Karpas-422 (cell line): ENCODE results near the gene FASTK. TPM values are rescaled to one million over a fixed set of nuclear protein-coding genes. Genes with fewer than 3 reads are reported as not detected.
"Not testable (repeated sequence)": the region's sequence is repeated elsewhere in the genome, so short reads cannot be mapped to it uniquely, and the experiment has no call there.

Source experiments
- DNase-seq: peaks from one replicate; pipeline ENCODE4 v3.0.0-alpha.2; 2015
- H2AFZ ChIP-seq: fragments of 200-600 bp; sonication (generic); 2 replicates; pipeline ENCODE4 v1.6.1; 2014; ENCODE audit warnings: antibody characterized with exemption, low read length, mixed read lengths
- H3K27ac ChIP-seq: fragments of 200-600 bp; sonication (generic); 2 replicates; pipeline ENCODE4 v1.5.1; 2014; ENCODE audit warnings: mild to moderate bottlenecking, low read length, moderate library complexity
- H3K27me3 ChIP-seq: fragments of 200-600 bp; sonication (generic); 2 replicates; pipeline ENCODE4 v1.6.1; 2014; ENCODE audit warnings: low read length, mixed read lengths
- H3K36me3 ChIP-seq: fragments of 200-600 bp; sonication (generic); 2 replicates; pipeline ENCODE4 v1.6.1; 2014; ENCODE audit warnings: low read length, mixed read lengths; ENCODE audit not compliant: insufficient read depth
- H3K4me1 ChIP-seq: fragments of 200-600 bp; sonication (generic); 2 replicates; pipeline ENCODE4 v1.6.1; 2014; ENCODE audit warnings: mild to moderate bottlenecking, low read length, mixed read lengths
- H3K4me2 ChIP-seq: fragments of 200-600 bp; sonication (generic); 2 replicates; pipeline ENCODE4 v1.6.1; 2014; ENCODE audit warnings: low read length, low read depth, mild to moderate bottlenecking; ENCODE audit not compliant: poor library complexity, severe bottlenecking
- H3K4me3 ChIP-seq: fragments of 200-600 bp; sonication (generic); 2 replicates; pipeline ENCODE4 v1.5.1; 2014; ENCODE audit warnings: mild to moderate bottlenecking, antibody characterized with exemption, low read length, mixed read lengths
- H3K79me2 ChIP-seq: fragments of 200-600 bp; sonication (generic); 2 replicates; pipeline ENCODE4 v1.6.1; 2014; ENCODE audit warnings: mild to moderate bottlenecking, low read length, mixed read lengths
- H3K9ac ChIP-seq: fragments of 200-600 bp; sonication (generic); 2 replicates; pipeline ENCODE4 v1.6.0; 2014; ENCODE audit warnings: low read length
- H3K9me2 ChIP-seq: fragments of 200-600 bp; sonication (generic), shearing (Covaris generic); replicated peaks from 2 replicates; pipeline ENCODE4 v1.6.0; 2014; ENCODE audit warnings: mild to moderate bottlenecking, low read length, moderate library complexity; ENCODE audit not compliant: insufficient read depth
- H3K9me3 ChIP-seq: fragments of 300-700, 200-600 bp; sonication (generic); 2 replicates; pipeline ENCODE4 v1.6.1; 2014; ENCODE audit warnings: low read length, mixed read lengths
- H4K20me1 ChIP-seq: fragments of 200-600 bp; sonication (generic); 2 replicates; pipeline ENCODE4 v1.6.1; 2014; ENCODE audit warnings: mild to moderate bottlenecking, antibody characterized with exemption, low read length, low read depth; ENCODE audit not compliant: insufficient read depth
- total RNA-seq: library from RNA; depleted of rRNA; stranded (reverse); fragments of >200 nt; shearing (Covaris generic); gene quantifications from 2 replicates; pipeline ENCODE4 v1.2.3, GENCODE V29; 2014; ENCODE audit warnings: low replicate concordance

FASTK gene
- total RNA-seq, 1 experiment from 2014 or later: 48.8 TPM

- H3K9ac ChIP-seq: no peak overlapping the region
- no peaks in the 10 kb centered on the region for H4K20me1 ChIP-seq
- no peak overlapping the region for H3K4me3 ChIP-seq
- H3K9me3 ChIP-seq: no peaks in the 10 kb centered on the region
- no peak overlapping the region for H3K27ac ChIP-seq
- no peak for DNase-seq
- H3K36me3 ChIP-seq: no peaks in the 10 kb centered on the region
- no peak overlapping the region for H2AFZ ChIP-seq
- no peak overlapping the region for H3K4me2 ChIP-seq
- no peaks in the 10 kb centered on the region for H3K4me1 ChIP-seq
- no peaks in the 10 kb centered on the region for H3K9me2 ChIP-seq
- no peaks in the 10 kb centered on the region for H3K79me2 ChIP-seq
- no peaks in the 10 kb centered on the region for H3K27me3 ChIP-seq
Observed at GRCh38 chr7:151048911-151049463, 31.6 kb downstream of the FASTK start.

GRCh38 chr7:151047976-151048815 is 32.4 kb downstream of the FASTK start, which contains the start of gene ASIC3:
TSS of gene ASIC3 (plus strand) at chr7:151048531. CDS start at chr7:151048886, 355 bp downstream.
- Histone ChIP-seq H4K20me1 (no peaks in the 10 kb centered on the region), H3K9me3 (no peaks in the 10 kb centered on the region), H3K4me1 (no peaks in the 10 kb centered on the region), H3K36me3 (no peaks in the 10 kb centered on the region), H2AFZ (no peak within 1 kb of the TSS), H3K27me3 (no peaks in the 10 kb centered on the region), H3K4me3 (no peak within 1 kb of the TSS), H3K27ac (no peak within 1 kb of the TSS), H3K4me2 (no peak within 1 kb of the TSS), H3K9me2 (no peaks in the 10 kb centered on the region), H3K79me2 (no peaks in the 10 kb centered on the region), H3K9ac (no peak within 1 kb of the TSS)
- no peak for DNase-seq

- DNase-seq: no peak
- H3K36me3 ChIP-seq: no peaks in the 10 kb centered on the region
- H2AFZ ChIP-seq: no peak overlapping the region
- no peaks in the 10 kb centered on the region for H3K9me2 ChIP-seq
- no peak overlapping the region for H3K9ac ChIP-seq
- no peaks in the 10 kb centered on the region for H3K79me2 ChIP-seq
- no peak overlapping the region for H3K27ac ChIP-seq
- no peaks in the 10 kb centered on the region for H3K27me3 ChIP-seq
- H3K4me2 ChIP-seq: no peak overlapping the region
- H3K4me1 ChIP-seq: no peaks in the 10 kb centered on the region
- H4K20me1 ChIP-seq: no peaks in the 10 kb centered on the region
- H3K9me3 ChIP-seq: no peaks in the 10 kb centered on the region
- no peak overlapping the region for H3K4me3 ChIP-seq
Observed at GRCh38 chr7:151046603-151047573, 33.7 kb downstream of the FASTK start.

DNA sequence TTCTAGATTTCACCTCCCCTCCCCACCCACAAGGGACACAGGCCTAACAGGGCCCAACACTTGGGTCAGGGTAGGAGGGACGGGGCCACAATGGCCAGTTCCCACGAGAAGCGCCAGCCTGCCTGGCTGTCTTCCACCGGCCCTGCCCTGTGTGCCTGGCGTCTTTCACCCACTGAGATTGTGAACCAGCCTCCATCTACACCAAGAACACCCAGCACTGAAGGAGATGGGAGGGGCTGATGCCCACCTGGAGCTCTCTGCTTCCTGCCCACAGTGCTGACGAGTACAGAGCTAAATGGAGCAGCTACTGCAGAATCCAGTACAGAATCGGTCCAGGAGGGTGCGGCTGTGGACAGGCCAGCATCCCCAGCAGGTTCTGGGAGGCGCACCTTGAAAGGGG is 34.6 kb downstream of the FASTK start:
- Histone ChIP-seq H3K9me3 (no peaks in the 10 kb centered on the region), H3K4me2 (no peak overlapping the region), H3K27ac (no peak overlapping the region), H4K20me1 (no peaks in the 10 kb centered on the region), H3K27me3 (no peaks in the 10 kb centered on the region), H3K4me3 (no peak overlapping the region), H3K36me3 (no peaks in the 10 kb centered on the region), H2AFZ (no peak overlapping the region), H3K4me1 (no peaks in the 10 kb centered on the region), H3K9ac (no peak overlapping the region), H3K79me2 (no peaks in the 10 kb centered on the region), H3K9me2 (no peaks in the 10 kb centered on the region)
- no peak for DNase-seq

DNA sequence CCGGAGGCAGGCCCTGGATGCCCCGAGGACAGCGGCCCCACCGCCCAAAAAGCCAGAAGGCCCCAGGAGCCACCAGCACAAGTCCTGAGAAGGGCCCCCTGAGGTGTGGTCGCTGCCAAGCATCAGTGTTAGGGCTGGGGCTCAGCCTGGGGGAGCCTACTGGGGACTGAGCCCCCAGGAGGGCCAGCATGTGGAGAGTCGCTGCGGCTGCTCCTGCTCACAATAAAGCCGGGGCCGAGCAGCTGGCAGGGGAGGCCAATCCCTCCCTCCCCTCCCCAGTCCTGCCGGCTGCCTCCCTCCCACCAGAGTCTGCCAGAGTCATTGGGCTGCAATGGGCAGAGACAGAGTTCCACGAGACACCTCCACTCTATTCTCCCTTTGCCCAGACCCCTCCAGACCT is 35.3 kb downstream of the FASTK start:
- Histone ChIP-seq H3K36me3 (no peaks in the 10 kb centered on the region), H4K20me1 (no peaks in the 10 kb centered on the region)

DNA sequence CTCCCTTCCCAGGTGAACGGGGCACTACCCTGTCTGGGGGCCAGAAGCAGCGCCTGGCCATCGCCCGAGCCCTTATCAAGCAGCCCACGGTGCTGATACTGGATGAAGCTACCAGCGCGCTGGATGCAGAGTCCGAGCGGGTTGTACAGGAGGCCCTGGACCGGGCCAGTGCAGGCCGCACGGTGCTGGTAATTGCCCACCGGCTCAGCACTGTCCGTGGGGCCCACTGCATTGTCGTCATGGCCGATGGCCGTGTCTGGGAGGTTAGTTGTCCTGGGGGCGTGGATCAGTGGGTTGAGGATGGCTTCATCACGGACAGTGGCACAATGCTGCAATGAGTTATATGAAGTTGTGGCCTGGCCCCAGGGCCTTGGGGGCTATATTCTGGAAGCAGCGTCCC is 36.6 kb downstream of the FASTK start:
- no peak for DNase-seq
- Histone ChIP-seq H3K4me1 (no peaks in the 10 kb centered on the region), H2AFZ (no peak overlapping the region)

More for the DNA sequence above, 35.3 kb downstream of the FASTK start:
- Histone ChIP-seq H3K4me1 (no peaks in the 10 kb centered on the region), H2AFZ (no peak overlapping the region), H3K9me2 (no peaks in the 10 kb centered on the region), H3K9ac (no peak overlapping the region), H3K4me2 (no peak overlapping the region), H3K27ac (no peak overlapping the region), H3K4me3 (no peak overlapping the region), H3K9me3 (no peaks in the 10 kb centered on the region), H3K27me3 (no peaks in the 10 kb centered on the region), H3K79me2 (no peaks in the 10 kb centered on the region)
- DNase-seq: no peak

DNA sequence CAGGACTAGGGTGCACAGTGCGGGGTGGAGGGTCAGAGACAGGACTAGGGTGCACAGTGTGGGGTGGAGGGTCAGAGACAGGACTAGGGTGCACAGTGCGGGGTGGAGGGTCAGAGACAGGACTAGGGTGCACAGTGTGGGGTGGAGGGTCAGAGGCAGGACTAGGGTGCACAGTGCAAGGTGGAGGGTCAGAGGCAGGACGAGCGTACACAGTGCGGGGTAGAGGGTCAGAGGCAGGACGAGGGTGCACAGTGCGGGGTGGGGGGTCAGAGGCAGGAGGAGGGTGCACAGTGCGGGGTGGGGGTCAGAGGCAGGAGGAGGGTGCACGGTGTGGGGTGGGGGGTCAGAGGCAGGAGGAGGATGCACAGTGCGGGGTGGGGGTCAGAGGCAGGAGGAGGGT is 37.2 kb downstream of the FASTK start:
- not testable (repeated sequence) for H3K79me2 ChIP-seq, H3K9ac ChIP-seq, H3K9me2 ChIP-seq, H3K4me2 ChIP-seq, H4K20me1 ChIP-seq, H3K27ac ChIP-seq, H3K27me3 ChIP-seq, H3K9me3 ChIP-seq, DNase-seq, H2AFZ ChIP-seq, H3K4me3 ChIP-seq, H3K4me1 ChIP-seq, H3K36me3 ChIP-seq

More for the DNA sequence above, 36.6 kb downstream of the FASTK start:
- Histone ChIP-seq H3K27me3 (no peaks in the 10 kb centered on the region), H3K9me2 (no peaks in the 10 kb centered on the region), H3K4me2 (no peak overlapping the region), H3K9me3 (no peaks in the 10 kb centered on the region), H3K27ac (no peak overlapping the region), H3K4me3 (no peak overlapping the region), H3K79me2 (no peaks in the 10 kb centered on the region), H3K9ac (no peak overlapping the region), H4K20me1 (no peaks in the 10 kb centered on the region), H3K36me3 (no peaks in the 10 kb centered on the region)
